OCI-LY3 (cell line): ENCODE data around the gene ATXN7L2.

ENCODE experiments used
- EZH2phosphoT487 ChIP-seq: fragments of 200-600 bp; shearing (Covaris generic); IDR thresholded peaks from 2 replicates; pipeline ENCODE4 v1.6.1; 2018; ENCODE audit warnings: antibody characterized with exemption, mixed run types, low read depth
- TF ChIP-seq, protein P1 (sequence below): fragments of 200-600, 300-600 bp; sonication (generic); IDR thresholded peaks from 2 replicates; pipeline ENCODE4 v1.5.1; 2014; ENCODE audit warnings: antibody characterized with exemption, low read length, low read depth

GRCh38 chr1:109523706-109524105, 40.0 kb downstream of the ATXN7L2 start:
- TF ChIP-seq, protein P1, sequence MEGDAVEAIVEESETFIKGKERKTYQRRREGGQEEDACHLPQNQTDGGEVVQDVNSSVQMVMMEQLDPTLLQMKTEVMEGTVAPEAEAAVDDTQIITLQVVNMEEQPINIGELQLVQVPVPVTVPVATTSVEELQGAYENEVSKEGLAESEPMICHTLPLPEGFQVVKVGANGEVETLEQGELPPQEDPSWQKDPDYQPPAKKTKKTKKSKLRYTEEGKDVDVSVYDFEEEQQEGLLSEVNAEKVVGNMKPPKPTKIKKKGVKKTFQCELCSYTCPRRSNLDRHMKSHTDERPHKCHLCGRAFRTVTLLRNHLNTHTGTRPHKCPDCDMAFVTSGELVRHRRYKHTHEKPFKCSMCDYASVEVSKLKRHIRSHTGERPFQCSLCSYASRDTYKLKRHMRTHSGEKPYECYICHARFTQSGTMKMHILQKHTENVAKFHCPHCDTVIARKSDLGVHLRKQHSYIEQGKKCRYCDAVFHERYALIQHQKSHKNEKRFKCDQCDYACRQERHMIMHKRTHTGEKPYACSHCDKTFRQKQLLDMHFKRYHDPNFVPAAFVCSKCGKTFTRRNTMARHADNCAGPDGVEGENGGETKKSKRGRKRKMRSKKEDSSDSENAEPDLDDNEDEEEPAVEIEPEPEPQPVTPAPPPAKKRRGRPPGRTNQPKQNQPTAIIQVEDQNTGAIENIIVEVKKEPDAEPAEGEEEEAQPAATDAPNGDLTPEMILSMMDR: no peak
- TF ChIP-seq EZH2phosphoT487: no peak
